C4-2B (cell line): ENCODE data around the gene GTPBP8.

Experiments used
- ZFX ChIP-seq: fragments of 450-650 bp; IDR thresholded peaks from 2 replicates; pipeline ENCODE4 v1.6.1; 2017
- TF ChIP-seq, protein P1 (sequence below): fragments of 450-650 bp; conservative IDR thresholded peaks from 2 replicates; pipeline ENCODE4 v1.5.1; 2017; ENCODE audit warnings: mild to moderate bottlenecking

DNA sequence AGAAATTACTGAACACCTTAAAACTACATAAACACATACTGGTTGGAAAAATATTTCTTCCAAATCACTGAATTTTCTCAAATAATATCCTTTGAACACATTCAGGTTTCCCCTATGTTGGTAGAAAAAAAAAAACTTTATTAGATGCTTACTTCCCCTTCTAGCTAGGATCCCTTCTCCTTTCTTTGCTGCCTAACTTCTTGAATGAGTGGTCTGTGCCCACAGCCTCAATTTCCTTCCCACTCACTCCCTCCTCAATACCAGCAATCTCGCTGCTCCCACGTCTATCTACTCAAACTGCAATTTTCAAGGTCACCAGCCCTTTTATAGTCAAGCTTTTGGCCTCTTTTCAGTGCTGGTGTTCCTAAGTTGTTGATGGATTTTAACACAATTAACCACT lies 24.2 kb upstream of the GTPBP8 start:
- TF ChIP-seq, protein P1, sequence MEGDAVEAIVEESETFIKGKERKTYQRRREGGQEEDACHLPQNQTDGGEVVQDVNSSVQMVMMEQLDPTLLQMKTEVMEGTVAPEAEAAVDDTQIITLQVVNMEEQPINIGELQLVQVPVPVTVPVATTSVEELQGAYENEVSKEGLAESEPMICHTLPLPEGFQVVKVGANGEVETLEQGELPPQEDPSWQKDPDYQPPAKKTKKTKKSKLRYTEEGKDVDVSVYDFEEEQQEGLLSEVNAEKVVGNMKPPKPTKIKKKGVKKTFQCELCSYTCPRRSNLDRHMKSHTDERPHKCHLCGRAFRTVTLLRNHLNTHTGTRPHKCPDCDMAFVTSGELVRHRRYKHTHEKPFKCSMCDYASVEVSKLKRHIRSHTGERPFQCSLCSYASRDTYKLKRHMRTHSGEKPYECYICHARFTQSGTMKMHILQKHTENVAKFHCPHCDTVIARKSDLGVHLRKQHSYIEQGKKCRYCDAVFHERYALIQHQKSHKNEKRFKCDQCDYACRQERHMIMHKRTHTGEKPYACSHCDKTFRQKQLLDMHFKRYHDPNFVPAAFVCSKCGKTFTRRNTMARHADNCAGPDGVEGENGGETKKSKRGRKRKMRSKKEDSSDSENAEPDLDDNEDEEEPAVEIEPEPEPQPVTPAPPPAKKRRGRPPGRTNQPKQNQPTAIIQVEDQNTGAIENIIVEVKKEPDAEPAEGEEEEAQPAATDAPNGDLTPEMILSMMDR, result no peak
- TF ChIP-seq ZFX, result no peak
